HG02759 (cell line): ENCODE data around the gene OR11A1.

ENCODE experiments used
- ATAC-seq: cut with Tn5 transposase; IDR thresholded peaks from one replicate; pipeline ENCODE4 v1.9.1; 2021; ENCODE audit warnings: mild to moderate bottlenecking, moderate library complexity; ENCODE audit not compliant: unreplicated experiment

OR11A1 gene

GRCh38 chr6:29403801-29404200, 53.1 kb downstream of the OR11A1 start:
- no peak for ATAC-seq

DNA sequence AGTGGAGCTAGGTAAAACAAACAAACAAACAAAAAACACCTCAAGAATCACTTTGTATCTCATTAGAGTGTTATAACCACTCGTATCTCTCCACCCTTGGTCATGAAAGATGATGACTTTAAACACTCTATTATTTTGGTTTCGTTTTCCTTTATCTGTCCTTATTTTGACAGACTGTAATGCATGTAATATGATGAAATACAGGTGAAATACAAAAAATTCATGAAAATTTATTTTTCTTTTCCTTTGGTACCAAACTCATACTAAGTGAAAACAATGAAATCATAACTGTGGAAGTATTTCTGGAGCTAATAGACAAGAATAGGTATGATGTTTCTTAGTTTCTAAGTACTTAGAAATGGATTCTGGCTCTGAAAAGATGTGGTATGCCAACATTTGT, 57.3 kb downstream of the OR11A1 start:
- no peak for ATAC-seq

GRCh38 chr6:29395331-29395730, 61.5 kb downstream of the OR11A1 start, which contains the start of gene OR12D2:
TSS of gene OR12D2 (plus strand) at chr6:29395631. CDS start at chr6:29396700, 1,069 bp downstream.
- no peak for ATAC-seq

DNA sequence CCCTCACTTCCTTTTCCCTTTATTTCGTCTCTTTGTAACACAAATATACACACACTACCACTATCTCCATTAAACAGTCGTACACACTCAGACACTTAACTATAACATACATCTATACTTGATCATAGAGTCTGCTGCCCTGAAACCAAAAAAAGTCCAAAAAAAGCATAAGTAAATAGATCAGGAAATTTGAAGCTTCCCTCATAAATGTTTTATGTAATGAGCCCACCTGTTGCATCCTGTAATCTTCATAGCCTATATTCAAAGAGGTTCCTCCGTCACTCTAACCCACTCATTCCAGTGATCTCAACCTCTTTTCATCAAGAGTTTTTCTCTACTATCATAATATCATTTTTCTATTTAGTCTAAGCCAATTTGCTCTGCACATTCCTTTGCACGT, 68.3 kb downstream of the OR11A1 start:
- ATAC-seq: no peak

DNA sequence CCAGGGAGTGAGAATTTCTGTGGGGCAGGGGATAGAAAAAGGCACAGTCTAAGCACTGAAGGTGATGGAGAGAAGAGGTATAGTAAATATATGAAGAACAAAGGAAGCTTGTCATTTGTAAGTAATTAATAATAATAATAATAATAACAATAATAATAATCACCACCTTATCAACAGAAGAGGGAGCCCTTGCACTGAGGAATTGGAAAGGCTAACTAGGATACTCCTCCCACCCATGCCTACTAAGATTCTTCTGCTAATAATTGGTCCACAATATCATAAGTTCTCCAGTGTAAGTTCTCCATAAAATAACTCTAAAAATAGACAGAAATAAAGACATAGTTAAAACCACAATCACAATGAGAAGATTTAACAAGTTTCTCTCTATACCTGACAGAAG, 80.9 kb downstream of the OR11A1 start:
- no peak for ATAC-seq
